ENCODE results near the gene PRKCA. TPM values are rescaled to one million over a fixed set of nuclear protein-coding genes. Genes with fewer than 3 reads are reported as not detected.

PRKCA gene
- total RNA-seq, 1 donor = 60.5 TPM

DNA sequence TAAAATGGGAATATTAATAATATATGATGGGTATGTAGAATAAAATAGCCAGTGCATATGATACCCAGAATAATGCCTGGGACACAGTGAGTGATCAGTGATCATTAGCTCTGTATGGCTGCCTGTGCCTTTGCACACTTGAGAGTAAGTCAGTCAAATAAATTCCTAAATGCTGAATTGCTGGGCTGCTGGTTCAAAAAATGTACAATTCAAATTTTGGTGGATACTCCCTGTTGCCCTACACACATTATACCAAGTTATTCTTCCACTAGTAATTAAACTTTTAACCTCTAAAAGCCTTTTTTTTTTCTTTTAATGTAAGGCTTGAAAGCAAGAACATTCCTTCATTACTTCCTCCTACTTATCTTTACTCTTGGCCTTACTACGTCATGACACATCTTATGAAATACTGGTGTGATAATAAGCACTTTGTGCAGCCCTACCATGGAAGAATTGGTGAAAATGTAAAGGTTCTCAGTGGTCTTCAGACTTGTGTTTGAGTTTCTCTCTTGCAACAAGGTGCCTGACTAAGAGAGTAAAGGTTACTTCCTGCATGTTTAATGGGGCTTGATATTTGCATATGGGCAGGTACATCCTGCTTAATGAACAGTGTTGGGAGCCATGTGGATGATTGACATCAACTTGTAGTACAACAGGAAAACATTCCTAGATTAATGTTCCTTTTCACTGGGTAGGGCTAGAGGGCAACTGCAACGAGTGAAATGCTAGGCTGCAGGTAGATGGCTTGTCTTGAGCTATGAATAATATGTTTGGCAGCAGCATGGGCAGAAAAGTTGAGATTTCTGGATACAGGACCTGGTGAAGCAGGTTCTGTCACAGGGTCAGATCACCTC, 84.3 kb downstream of the PRKCA start:
- no peak overlapping the region for H3K4me3 ChIP-seq (ENCODE audit: low read depth, low read length)
- peak; percentile 70 for DNase-seq (ENCODE audit: low read depth)
- no peak for TF ChIP-seq CTCF (IDR thresholded peaks at IDR 0.05; ENCODE audit: insufficient read depth, low read depth, low read length)

GRCh38 chr17:66387392-66387981, 85.1 kb downstream of the PRKCA start:
- H3K4me3 ChIP-seq (ENCODE audit: low read depth, low read length) = no peak overlapping the region
- no peak for TF ChIP-seq CTCF (IDR thresholded peaks at IDR 0.05; ENCODE audit: insufficient read depth, low read depth, low read length)
- no peak for DNase-seq (ENCODE audit: low read depth)

GRCh38 chr17:66392783-66393437, 90.5 kb downstream of the PRKCA start:
- no peak for TF ChIP-seq CTCF (IDR thresholded peaks at IDR 0.05; ENCODE audit: insufficient read depth, low read depth, low read length)
- no peak for DNase-seq (ENCODE audit: low read depth)
- H3K4me3 ChIP-seq (ENCODE audit: low read depth, low read length) = no peak overlapping the region

DNA sequence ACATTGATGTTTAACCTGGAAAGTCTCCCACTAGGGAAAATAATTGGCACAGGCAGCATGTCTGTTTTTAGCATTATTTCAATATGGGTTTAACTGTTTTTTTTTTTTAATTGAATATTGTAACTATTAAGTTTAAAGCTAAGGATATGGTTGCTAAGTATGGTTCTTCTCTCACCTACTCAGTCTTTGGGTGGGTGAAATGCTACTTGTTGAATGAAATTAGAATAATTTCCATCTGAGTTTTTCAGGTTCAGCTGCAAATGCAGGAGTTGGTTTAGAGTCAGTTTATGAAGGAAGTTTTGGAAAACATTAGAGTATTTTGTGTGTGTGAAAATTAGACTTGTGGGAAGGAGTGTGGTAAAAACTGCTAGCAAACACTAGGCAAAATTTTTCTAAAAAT, 93.5 kb downstream of the PRKCA start:
- TF ChIP-seq CTCF (IDR thresholded peaks at IDR 0.05; ENCODE audit: insufficient read depth, low read depth, low read length) = no peak
- no peak overlapping the region for H3K4me3 ChIP-seq (ENCODE audit: low read depth, low read length)
- DNase-seq (ENCODE audit: low read depth) = no peak

DNA sequence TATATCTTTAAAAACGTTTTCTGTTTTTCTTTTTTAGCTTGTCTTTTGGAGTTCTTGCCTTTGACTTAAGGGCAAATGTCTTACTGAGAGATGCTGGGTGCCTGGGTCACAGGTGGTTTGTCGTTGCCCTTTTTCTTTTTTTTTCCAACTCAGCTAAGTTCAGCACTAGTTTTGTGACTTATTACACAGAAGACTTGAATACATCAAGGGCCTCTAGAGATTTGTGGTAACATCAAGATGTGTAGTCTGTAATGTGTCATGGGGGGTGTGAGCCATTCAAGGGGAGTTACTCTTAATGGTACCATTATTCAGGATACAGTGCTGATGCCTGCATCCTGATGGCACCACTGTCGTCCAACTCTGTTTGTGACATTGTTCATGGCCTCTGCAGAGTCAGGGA, 95.1 kb downstream of the PRKCA start:
- H3K4me3 ChIP-seq (ENCODE audit: low read depth, low read length) = no peak overlapping the region
- DNase-seq (ENCODE audit: low read depth) = no peak
- no peak for TF ChIP-seq CTCF (IDR thresholded peaks at IDR 0.05; ENCODE audit: insufficient read depth, low read depth, low read length)

DNA sequence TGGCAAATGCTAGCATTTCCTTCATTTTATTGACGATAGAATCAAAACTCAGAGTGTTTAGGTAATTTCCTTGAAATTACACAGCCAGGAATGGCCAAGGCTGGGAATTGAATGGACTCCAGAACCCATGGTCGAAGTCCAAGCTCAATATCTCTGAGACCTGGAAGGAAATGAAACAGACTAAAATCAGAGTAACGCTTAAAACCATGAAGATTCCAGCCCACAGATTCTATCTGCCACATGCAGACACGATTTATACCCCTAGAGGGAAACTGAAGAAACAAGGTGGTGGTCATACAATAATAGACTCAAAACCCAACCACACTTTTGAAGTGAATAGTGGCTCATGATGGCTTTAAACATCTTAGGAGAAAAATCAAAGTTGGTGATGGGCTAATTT, 95.6 kb downstream of the PRKCA start:
- DNase-seq (ENCODE audit: low read depth) = no peak
- no peak for TF ChIP-seq CTCF (IDR thresholded peaks at IDR 0.05; ENCODE audit: insufficient read depth, low read depth, low read length)
- no peak overlapping the region for H3K4me3 ChIP-seq (ENCODE audit: low read depth, low read length)
